H1 (cell line): ENCODE results near the gene MGMT. TPM values are rescaled to one million over a fixed set of nuclear protein-coding genes. Genes with fewer than 3 reads are reported as not detected.

Experiments
- CTCF ChIA-PET: fragments of 300-600 bp; sonication (Branson Sonifier 250); formaldehyde crosslinking; loops from one replicate; lab custom pipeline; 2021; ENCODE audit not compliant: partially characterized antibody; lab: Charles Lee
- POLR2A ChIA-PET: fragments of 300-600 bp; sonication (Branson Sonifier 250); formaldehyde crosslinking; loops from one replicate; lab custom pipeline; 2021; ENCODE audit warnings: inconsistent platforms; ENCODE audit not compliant: partially characterized antibody; lab: Charles Lee
- DNase-seq, 2 experiments: peaks; one replicate each; pipeline versions ENCODE4 v3.0.0 to v3.0.0-alpha.2; 2010 to 2022; ENCODE audit warnings: low spot score in 2 of 2, low read depth in 1 of 2, mixed read lengths in 1 of 2
- FAIRE-seq: peaks from 2 replicates; lab custom pipeline; 2011; peaks lifted over from hg19 to GRCh38; lab: Jason Lieb, UNC
- H2AFZ ChIP-seq: 2 replicates; pipeline ENCODE4 v1.8.1; 2012; ENCODE audit warnings: low read length, inconsistent platforms
- H2AK5ac ChIP-seq: 2 replicates; pipeline ENCODE4 v1.6.1; 2013; ENCODE audit warnings: low read depth, low read length
- H2BK120ac ChIP-seq: replicated peaks from 2 replicates; pipeline ENCODE3; 2013; ENCODE audit warnings: low read depth, low read length, inconsistent platforms
- H2BK12ac ChIP-seq: 2 replicates; pipeline ENCODE4 v1.6.1; 2013; ENCODE audit warnings: low read depth, low read length
- H2BK15ac ChIP-seq: 2 replicates; pipeline ENCODE4 v1.6.1; 2013; ENCODE audit warnings: low read length
- H2BK20ac ChIP-seq: 2 replicates; pipeline ENCODE4 v1.6.1; 2013; ENCODE audit warnings: low read length
- H2BK5ac ChIP-seq: 2 replicates; pipeline ENCODE4 v1.6.1; 2013; ENCODE audit warnings: low read depth, low read length
- H3K14ac ChIP-seq: 2 replicates; pipeline ENCODE4 v1.6.1; 2013; ENCODE audit warnings: inconsistent platforms; ENCODE audit not compliant: insufficient read length
- H3K18ac ChIP-seq: 2 replicates; pipeline ENCODE4 v1.6.1; 2013; ENCODE audit warnings: low read length; ENCODE audit errors: extremely low read depth
- H3K23ac ChIP-seq: 2 replicates; pipeline ENCODE4 v1.6.1; 2013; ENCODE audit warnings: inconsistent platforms; ENCODE audit not compliant: insufficient read length
- H3K23me2 ChIP-seq: 2 replicates; pipeline ENCODE4 v1.6.1; 2013; ENCODE audit warnings: low read depth, low read length
- H3K27ac ChIP-seq: 2 replicates; pipeline ENCODE4 v1.6.1; 2011; ENCODE audit warnings: low read depth, low read length, inconsistent platforms
- H3K27me3 ChIP-seq, 4 experiments: replicated peaks in 1 of 4; 1 replicate in 1 of 4; 2 replicates in 3 of 4; pipeline versions ENCODE4 v1.6.1 to v1.8.1; 2011 to 2013; ENCODE audit warnings: low read length in 3 of 4, mild to moderate bottlenecking in 3 of 4, inconsistent platforms in 2 of 4, mixed read lengths in 2 of 4, moderate library complexity in 1 of 4; ENCODE audit not compliant: control insufficient read depth in 3 of 4, insufficient read depth in 3 of 4; ENCODE audit errors: extremely low read depth in 1 of 4
- H3K36me3 ChIP-seq, 4 experiments: 2 replicates each; pipeline versions ENCODE4 v1.6.1 to v1.8.1; 2011 to 2013; ENCODE audit warnings: mild to moderate bottlenecking in 4 of 4, low read length in 3 of 4, moderate library complexity in 2 of 4, control low read depth in 1 of 4, inconsistent platforms in 1 of 4; ENCODE audit not compliant: insufficient read depth in 4 of 4, control insufficient read depth in 2 of 4
- H3K4ac ChIP-seq: replicated peaks from 2 replicates; pipeline ENCODE3; 2013; ENCODE audit warnings: low read length, low read depth, mixed read lengths, inconsistent platforms; ENCODE audit not compliant: insufficient read length
- H3K4me1 ChIP-seq, 4 experiments: replicated peaks in 1 of 4; 1 replicate in 1 of 4; 2 replicates in 3 of 4; pipeline versions ENCODE4 v1.6.1 to v1.8.1; 2011 to 2013; ENCODE audit warnings: low read length in 3 of 4, inconsistent platforms in 2 of 4, mixed read lengths in 1 of 4; ENCODE audit not compliant: insufficient read depth in 4 of 4, control insufficient read depth in 3 of 4
- H3K4me2 ChIP-seq, 2 experiments: 2 replicates each; pipeline versions ENCODE4 v1.6.1 to v1.8.1; 2011 to 2013; ENCODE audit warnings: low read depth in 2 of 2, low read length in 2 of 2, control low read depth in 1 of 2, inconsistent platforms in 1 of 2, mild to moderate bottlenecking in 1 of 2; ENCODE audit not compliant: insufficient read depth in 1 of 2
- H3K4me3 ChIP-seq, 4 experiments: fragments of 200-600, 300-600 bp in 1 of 4; sonication (generic), shearing (Covaris generic), sonication (Bioruptor Twin) in 1 of 4; 2 replicates each; pipeline versions ENCODE4 v1.5.1 to v1.8.1; 2011 to 2016; ENCODE audit warnings: low read length in 4 of 4, low read depth in 3 of 4, control low read depth in 2 of 4, inconsistent platforms in 2 of 4, mild to moderate bottlenecking in 2 of 4, mixed read lengths in 1 of 4, moderate library complexity in 1 of 4; ENCODE audit not compliant: insufficient read depth in 2 of 4; ENCODE audit errors: extremely low read depth in 1 of 4
- H3K56ac ChIP-seq: replicated peaks from 2 replicates; pipeline ENCODE3; 2013; ENCODE audit warnings: low read depth, mild to moderate bottlenecking, mixed read lengths, low read length, inconsistent platforms; ENCODE audit not compliant: insufficient read length
- H3K79me1 ChIP-seq: 2 replicates; pipeline ENCODE4 v1.6.1; 2013; ENCODE audit warnings: low read depth, low read length, control low read depth
- H3K79me2 ChIP-seq, 2 experiments: 2 replicates each; pipeline versions ENCODE4 v1.6.1 to v1.8.1; 2012 to 2013; ENCODE audit warnings: low read length in 2 of 2, mild to moderate bottlenecking in 2 of 2, inconsistent platforms in 1 of 2; ENCODE audit not compliant: insufficient read depth in 2 of 2, control insufficient read depth in 1 of 2
- H3K9ac ChIP-seq, 4 experiments: replicated peaks in 1 of 4; 1 replicate in 1 of 4; 2 replicates in 3 of 4; pipeline versions ENCODE4 v1.6.1 to v1.8.1; 2011 to 2013; ENCODE audit warnings: low read depth in 3 of 4, low read length in 3 of 4, control low read depth in 2 of 4, mild to moderate bottlenecking in 2 of 4, moderate library complexity in 2 of 4, inconsistent platforms in 1 of 4; ENCODE audit errors: extremely low read depth in 1 of 4
- H3K9me3 ChIP-seq, 2 experiments: 2 replicates each; pipeline versions ENCODE4 v1.6.1 to v1.8.1; 2012 to 2013; ENCODE audit warnings: mild to moderate bottlenecking in 2 of 2, moderate library complexity in 2 of 2, control low read depth in 1 of 2, inconsistent platforms in 1 of 2, low read depth in 1 of 2, low read length in 1 of 2, mixed read lengths in 1 of 2; ENCODE audit not compliant: insufficient read depth in 2 of 2
- H4K20me1 ChIP-seq, 2 experiments: replicated peaks in 1 of 2; 2 replicates each; pipeline versions ENCODE3 to v1.8.1; 2011 to 2013; ENCODE audit warnings: inconsistent platforms in 2 of 2, low read length in 2 of 2, mild to moderate bottlenecking in 1 of 2; ENCODE audit not compliant: insufficient read depth in 2 of 2, control insufficient read depth in 1 of 2
- H4K5ac ChIP-seq: 2 replicates; pipeline ENCODE4 v1.6.1; 2013; ENCODE audit warnings: low read length, low read depth, mixed read lengths, inconsistent platforms; ENCODE audit not compliant: insufficient read length
- H4K8ac ChIP-seq: 2 replicates; pipeline ENCODE4 v1.8.0; 2013; ENCODE audit warnings: mild to moderate bottlenecking, moderate library complexity, low read length, inconsistent platforms; ENCODE audit not compliant: insufficient read depth; ENCODE audit errors: extremely low read depth
- H4K91ac ChIP-seq: replicated peaks from 2 replicates; pipeline ENCODE3; 2013; ENCODE audit warnings: low read length, mixed read lengths, inconsistent platforms; ENCODE audit not compliant: insufficient read length
- CBX8 ChIP-seq: fragments of 300-800, 300-1000 bp; sonication (generic); IDR thresholded peaks from 2 replicates; pipeline ENCODE4 v1.7.1; 2016; ENCODE audit warnings: low read depth, low read length, borderline replicate concordance
- EP300 ChIP-seq, 2 experiments: IDR thresholded peaks; 1 replicate in 1 of 2; 2 replicates in 1 of 2; pipeline ENCODE4 v1.6.1; 2011 to 2012; ENCODE audit warnings: low read depth in 2 of 2, low read length in 2 of 2, mild to moderate bottlenecking in 2 of 2, borderline replicate concordance in 1 of 2, inconsistent platforms in 1 of 2, moderate library complexity in 1 of 2
- GTF2F1 ChIP-seq: IDR thresholded peaks from 2 replicates; pipeline ENCODE4 v1.6.1; 2012; ENCODE audit warnings: low read depth, low read length, improper control_type of control experiment, borderline replicate concordance
- JUND ChIP-seq: IDR thresholded peaks from 2 replicates; pipeline ENCODE4 v1.6.1; 2011; ENCODE audit warnings: mild to moderate bottlenecking, improper control_type of control experiment, low read length
- KDM1A ChIP-seq: fragments of 200-600, 300-600 bp; sonication (generic); IDR thresholded peaks from 2 replicates; pipeline ENCODE4 v1.7.1; 2016; ENCODE audit warnings: mild to moderate bottlenecking, low read length, borderline replicate concordance
- KDM4A ChIP-seq: IDR thresholded peaks from one replicate; pipeline ENCODE4 v1.7.1; 2012; ENCODE audit warnings: low read depth, mild to moderate bottlenecking, moderate library complexity, low read length, inconsistent platforms; ENCODE audit not compliant: severe bottlenecking
- KDM5A ChIP-seq: fragments of 200-600 bp; IDR thresholded peaks from 2 replicates; pipeline ENCODE4 v1.7.1; 2012; ENCODE audit warnings: mild to moderate bottlenecking, low read length, inconsistent platforms, mixed read lengths
- NANOG ChIP-seq: IDR thresholded peaks from 2 replicates; pipeline ENCODE4 v1.6.1; 2011; ENCODE audit warnings: low read length, low read depth, mild to moderate bottlenecking, inconsistent platforms; ENCODE audit not compliant: insufficient read depth, poor library complexity, severe bottlenecking
- NRF1 ChIP-seq: IDR thresholded peaks from 2 replicates; pipeline ENCODE4 v1.6.1; 2011; ENCODE audit warnings: mild to moderate bottlenecking, low read depth, low read length, improper control_type of control experiment
- PHF8 ChIP-seq: fragments of 200-600 bp; sonication (generic); conservative IDR thresholded peaks from 2 replicates; pipeline ENCODE4 v1.7.1; 2012; ENCODE audit warnings: low read depth, mild to moderate bottlenecking, inconsistent platforms, low read length, moderate library complexity
- POLR2A ChIP-seq, 2 experiments: IDR thresholded peaks; 1 replicate in 1 of 2; 2 replicates in 1 of 2; pipeline ENCODE4 v1.6.1; 2011; ENCODE audit warnings: low read depth in 2 of 2, low read length in 2 of 2, mild to moderate bottlenecking in 2 of 2; ENCODE audit errors: control extremely low read depth in 1 of 2
- POU5F1 ChIP-seq: IDR thresholded peaks from 2 replicates; pipeline ENCODE4 v1.6.1; 2011; ENCODE audit warnings: low read depth, mild to moderate bottlenecking, low read length, moderate library complexity
- SIRT6 ChIP-seq: IDR thresholded peaks from one replicate; pipeline ENCODE4 v1.7.1; 2012; ENCODE audit warnings: low read length, inconsistent platforms
- TAF7 ChIP-seq: optimal IDR thresholded peaks from 2 replicates; pipeline ENCODE3; 2011; ENCODE audit warnings: low read depth, mild to moderate bottlenecking, inconsistent platforms, low read length, moderate library complexity, borderline replicate concordance
- WGBS, 2 experiments: shearing (Covaris generic) in 1 of 2; methylation state at CpG; one replicate each; pipeline versions ENCODE4 v1.1.6 to v1.1.7; 2013 to 2015; ENCODE audit warnings: low lambda C conversion rate in 2 of 2, mixed read lengths in 2 of 2, inconsistent platforms in 1 of 2, low coverage in 1 of 2, missing lambda C conversion rate in 1 of 2; ENCODE audit not compliant: insufficient replicate concordance in 2 of 2, insufficient coverage in 1 of 2, insufficient read length in 1 of 2; ENCODE audit errors: extremely low coverage in 1 of 2, missing lambda C conversion rate in 1 of 2; 5-methylcytosine and 5-hydroxymethylcytosine counted together
- polyA plus RNA-seq, 7 experiments: library from polyadenylated mRNA; depleted of rRNA in 3 of 7; stranded (reverse) in 5 of 7; unstranded in 2 of 7; fragments of >200 nt in 5 of 7; fragments of 200-250 nt in 2 of 7; gene quantifications; 1 replicate in 5 of 7; 2 replicates in 1 of 7; 4 replicates in 1 of 7; pipeline versions ENCODE4 v1.2.1 to v1.2.3, GENCODE V29; 2011 to 2013; ENCODE audit warnings: missing spikeins in 2 of 7, mixed read lengths in 2 of 7
- total RNA-seq: library from RNA; stranded (reverse); fragmentation: NEBNext Ultra II Directional; extraction: Animal tissue kit (Norgen Biotek cat#: 25700); gene quantifications from 2 replicates; pipeline ENCODE4 v1.2.1, GENCODE V29; 2021

The MGMT gene
- total and polyA plus RNA-seq, 2 of the 8 experiments (the other 6 are each of a cell fraction or from before 2014, with no cell fraction given) = 9.9 to 10.7 TPM

- no peak overlapping the region for H2AK5ac ChIP-seq
- no peak for TF ChIP-seq NANOG
- no peak for TF ChIP-seq KDM1A
- no peak for TF ChIP-seq JUND
- no peak for TF ChIP-seq GTF2F1
- no peak for TF ChIP-seq POU5F1
- no peak for TF ChIP-seq KDM4A
- TF ChIP-seq EP300 (IDR thresholded peaks at IDR 0.05; ENCODE audit: borderline replicate concordance in 1 of 2, low read depth in 2 of 2, low read length in 2 of 2) = no peak
- no peak for TF ChIP-seq CBX8
- no peak for TF ChIP-seq SIRT6
- TF ChIP-seq KDM5A = no peak
- no peak for TF ChIP-seq PHF8
- TF ChIP-seq NRF1 = no peak
- TF ChIP-seq POLR2A (IDR thresholded peaks at IDR 0.05; ENCODE audit: control extremely low read depth in 1 of 2, low read depth in 2 of 2, low read length in 2 of 2) = no peak
- TF ChIP-seq TAF7 = no peak
Observed at GRCh38 chr10:129477051-129477450, 10.0 kb downstream of the MGMT start.

More at GRCh38 chr10:129477051-129477450, 10.0 kb downstream of the MGMT start:
- no peak overlapping the region for H4K5ac ChIP-seq
- H3K79me1 ChIP-seq = peaks cover 3% of the 10 kb centered on the region; the same call in 1 of the 2 replicates
- no peaks in the 10 kb centered on the region; a peak in 1 of 7 replicates for H3K4me1 ChIP-seq
- H3K23me2 ChIP-seq = no peaks in the 10 kb centered on the region
- H2AFZ ChIP-seq = no peak overlapping the region
- no peak overlapping the region for H3K4me3 ChIP-seq
- H3K14ac ChIP-seq = no peak overlapping the region
- H3K4ac ChIP-seq = no peak overlapping the region
- H3K4me2 ChIP-seq = no peak overlapping the region
- ChIA-PET CTCF (interaction anchor here (1.4 kb wide), 1 partner anchor 445 kb away, joined by 4 read pairs; no protein-coding TSS in a partner anchor), POLR2A (no interaction called here)
- H3K36me3 ChIP-seq = no peaks in the 10 kb centered on the region
- no peak overlapping the region for H2BK12ac ChIP-seq
- no peak overlapping the region for H4K91ac ChIP-seq
- H3K27me3 ChIP-seq = no peaks in the 10 kb centered on the region
- H3K23ac ChIP-seq = no peak overlapping the region
- no peak overlapping the region for H3K9ac ChIP-seq
- no peak overlapping the region for H3K27ac ChIP-seq
- H2BK15ac ChIP-seq = no peak overlapping the region
- peaks cover 4 to 6% of the 10 kb centered on the region in 2 experiments; a peak in 1 of 4 replicates for H3K9me3 ChIP-seq
- H4K8ac ChIP-seq = no peak overlapping the region
- H2BK5ac ChIP-seq = no peak overlapping the region
- H2BK20ac ChIP-seq = no peak overlapping the region
- H2BK120ac ChIP-seq = no peak overlapping the region
- no peak overlapping the region for H3K56ac ChIP-seq
- H3K79me2 ChIP-seq = 0 out of 4 replicates have a peak, but pooled peaks cover 0 to 2% of the 10 kb centered on the region in 2 experiments
- no peak overlapping the region for H3K18ac ChIP-seq
- DNase-seq = no peak
- FAIRE-seq = no peak
- H4K20me1 ChIP-seq = no peaks in the 10 kb centered on the region
- WGBS, 2 experiments = 93% methylated on average over 5 of the region's 5 CpGs; no CpG with 5 or more reads in 1 of the 2 experiments
